Stimulated activated CD8-positive, alpha-beta memory T cell treated with anti-CD3 and anti-CD28 coated beads, Interleukin-15, amount 100 ng/mL, for 4 hours (primary cell): ENCODE data around the gene ODF4.

ENCODE experiments used
- DNase-seq, 2 donors: peaks; one replicate each; pipeline ENCODE4 v3.0.0-alpha.2; 2020; ENCODE audit warnings: low read depth in 2 of 2

Gene ODF4

DNA sequence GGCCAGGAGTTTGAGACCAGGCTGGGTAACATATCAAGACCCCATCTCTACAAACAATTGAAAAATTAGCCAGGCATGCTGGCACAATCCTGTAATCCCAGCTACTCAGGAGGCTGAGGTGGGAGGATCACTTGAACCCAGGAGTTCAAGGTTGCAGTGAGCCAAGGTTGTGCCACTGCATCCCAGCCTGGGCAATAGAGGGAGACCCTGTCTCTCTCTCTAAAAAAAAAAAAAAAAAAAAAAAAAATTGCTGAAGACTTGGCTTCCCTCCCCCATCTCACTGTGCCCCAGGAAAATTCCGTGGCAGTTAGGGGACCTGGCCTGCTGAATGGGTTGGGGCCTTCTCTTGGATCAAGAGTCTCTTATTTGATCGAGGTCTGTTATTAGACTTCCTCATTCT is at the start of gene ODF4:
Gene ODF4, plus strand, starts transcription at position 301 of the 400 bp plus-strand sequence. CDS start 212 bp downstream, outside the sequence.
- DNase-seq = no peak

GRCh38 chr17:8290043-8290442 is 49.6 kb upstream of the ODF4 start:
- no peak for DNase-seq

DNA sequence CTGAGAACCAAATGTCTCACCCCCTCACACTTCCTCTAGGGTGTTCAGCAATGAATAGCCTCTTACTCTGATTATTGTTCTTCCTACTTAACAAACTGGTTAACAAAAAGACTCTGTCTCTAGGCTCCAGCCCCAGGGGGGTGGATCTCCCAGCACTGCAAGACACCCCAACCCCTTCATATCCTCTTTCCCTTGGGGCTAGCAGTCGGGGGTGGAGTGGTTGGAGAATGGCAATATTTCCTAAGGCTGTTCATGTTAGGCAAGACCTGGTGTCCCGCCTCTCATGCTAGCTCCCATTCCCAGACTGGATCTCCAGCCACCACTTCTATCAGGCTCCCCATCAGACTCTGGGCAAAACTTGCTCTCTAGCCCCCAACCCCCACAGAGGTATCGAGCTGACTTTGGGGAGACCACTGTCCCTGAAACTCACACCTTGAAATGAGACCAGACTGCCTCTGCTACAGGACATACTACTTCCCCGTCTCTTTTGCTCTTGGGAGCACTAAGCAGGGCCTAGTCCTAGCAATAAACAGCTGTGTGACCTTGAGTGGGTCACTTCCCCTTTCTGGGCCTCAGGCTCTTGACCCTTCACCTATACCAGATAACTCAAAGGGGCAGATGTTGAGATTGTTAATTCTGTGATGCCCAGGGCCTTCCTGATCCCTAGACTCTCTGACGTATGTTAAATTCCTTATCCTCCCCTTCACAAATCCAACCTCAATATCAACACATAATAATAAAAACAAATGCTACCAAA is 46.8 kb upstream of the ODF4 start:
- no peak for DNase-seq

GRCh38 chr17:8294361-8294760 is 45.3 kb upstream of the ODF4 start:
- no peak for DNase-seq

- DNase-seq = no peak
Observed at GRCh38 chr17:8294814-8295316, 44.8 kb upstream of the ODF4 start.

GRCh38 chr17:8300226-8300625 is 39.4 kb upstream of the ODF4 start:
- no peak for DNase-seq

DNA sequence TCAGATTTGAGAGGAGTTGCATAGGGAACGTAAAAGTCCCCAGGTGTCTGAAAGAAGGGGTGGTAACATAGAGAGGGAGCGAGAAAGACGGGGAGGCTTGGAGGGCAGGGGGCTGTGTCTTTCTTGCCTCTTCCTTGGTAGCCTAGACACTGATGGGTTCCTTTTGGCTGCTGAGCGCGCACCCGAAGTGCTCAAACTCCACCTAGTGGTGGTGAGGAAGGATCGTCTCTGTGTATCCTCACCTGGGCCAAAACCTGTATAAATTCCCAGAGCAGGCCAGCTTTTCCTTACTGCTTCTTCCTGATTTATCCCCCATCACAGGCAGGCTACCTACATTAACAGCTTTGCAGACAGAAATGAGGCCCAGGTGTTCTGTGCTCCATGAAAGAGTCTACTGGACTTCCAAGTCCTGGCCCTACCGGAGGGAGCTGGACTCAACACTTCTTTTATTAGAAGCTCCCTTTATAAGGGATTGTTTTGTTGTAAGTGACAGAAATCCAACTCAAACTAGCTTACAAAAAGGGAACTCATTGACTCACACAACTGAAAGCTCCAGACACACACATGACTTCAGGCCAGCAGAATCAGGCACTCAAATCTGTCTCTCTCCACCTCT is 38.9 kb upstream of the ODF4 start:
- DNase-seq = peak; percentile 24 to 25

DNA sequence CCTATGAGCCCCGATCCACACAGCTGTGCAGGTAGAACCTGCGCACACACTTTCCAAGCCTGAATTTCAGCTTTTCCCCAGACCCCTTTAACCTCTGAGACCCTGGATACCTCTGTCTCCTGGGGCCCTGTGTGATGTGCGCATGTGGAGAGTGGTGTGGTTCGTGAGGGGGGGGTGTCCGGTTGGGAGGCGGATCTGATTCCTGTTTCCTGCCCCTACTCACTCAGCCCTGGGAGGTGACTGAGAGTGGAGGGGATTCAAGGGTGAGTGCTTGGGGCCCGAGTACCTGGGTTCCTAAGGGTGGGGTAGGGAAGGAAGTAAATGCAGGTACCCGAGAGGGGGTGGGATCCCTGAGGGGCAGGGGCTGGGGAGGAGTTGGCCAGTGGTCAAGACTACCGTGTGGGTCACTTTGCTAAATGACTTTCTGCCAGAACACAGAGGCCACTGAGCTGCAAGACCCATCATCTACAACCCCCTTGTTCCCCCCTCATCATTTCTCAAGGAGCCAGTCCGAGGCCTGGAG is 29.0 kb upstream of the ODF4 start:
- DNase-seq = no peak

GRCh38 chr17:8311131-8311790 is 28.4 kb upstream of the ODF4 start:
- no peak for DNase-seq

GRCh38 chr17:8312251-8312650 is 27.4 kb upstream of the ODF4 start:
- no peak for DNase-seq

- DNase-seq = no peak
Observed at GRCh38 chr17:8312726-8313600, 26.7 kb upstream of the ODF4 start.

- DNase-seq = no peak
Observed at GRCh38 chr17:8314797-8315763, 24.6 kb upstream of the ODF4 start.

DNA sequence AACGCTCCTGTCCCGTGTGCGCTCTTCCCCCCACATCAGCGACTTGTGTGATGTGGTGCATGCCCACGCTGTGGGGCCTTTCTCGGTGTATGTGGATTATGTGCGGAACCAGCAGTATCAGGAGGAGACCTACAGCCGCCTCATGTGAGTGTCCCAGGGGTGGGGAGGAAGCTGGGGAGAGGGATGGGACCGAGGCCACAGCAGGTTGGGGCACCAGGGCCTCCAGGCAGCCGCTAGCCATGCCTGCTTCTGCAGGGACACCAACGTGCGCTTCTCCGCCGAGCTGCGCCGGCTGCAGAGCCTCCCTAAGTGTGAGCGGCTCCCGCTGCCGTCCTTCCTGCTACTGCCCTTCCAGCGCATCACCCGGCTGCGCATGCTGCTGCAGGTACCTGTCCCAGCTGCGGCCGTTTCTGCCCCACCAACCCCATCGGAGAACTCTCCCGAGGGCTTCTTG is 23.8 kb upstream of the ODF4 start:
- DNase-seq = no peak

- DNase-seq = no peak
Observed at GRCh38 chr17:8318010-8318935, 21.4 kb upstream of the ODF4 start.

DNA sequence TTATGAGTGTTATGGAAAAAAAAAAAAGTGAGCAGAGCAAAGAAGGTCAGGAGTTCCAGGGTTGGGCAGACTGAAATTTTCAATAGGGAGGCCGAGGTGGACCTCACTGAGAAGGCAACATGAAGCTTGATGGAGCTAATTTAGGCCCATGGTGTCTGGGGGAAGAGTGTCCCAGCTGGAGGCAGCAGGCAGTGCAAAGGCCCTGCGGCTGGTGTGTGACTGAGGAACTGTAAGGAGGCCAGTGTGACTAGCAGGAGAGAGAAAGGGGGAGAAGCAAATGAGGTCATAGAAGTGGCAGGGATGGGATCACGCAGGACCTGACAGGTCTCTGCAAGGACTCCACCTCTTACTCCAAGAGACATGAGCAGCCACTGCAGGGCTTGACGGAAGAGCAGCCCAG is 19.4 kb upstream of the ODF4 start:
- DNase-seq = no peak

GRCh38 chr17:8320990-8321389 is 18.6 kb upstream of the ODF4 start:
- no peak for DNase-seq

DNA sequence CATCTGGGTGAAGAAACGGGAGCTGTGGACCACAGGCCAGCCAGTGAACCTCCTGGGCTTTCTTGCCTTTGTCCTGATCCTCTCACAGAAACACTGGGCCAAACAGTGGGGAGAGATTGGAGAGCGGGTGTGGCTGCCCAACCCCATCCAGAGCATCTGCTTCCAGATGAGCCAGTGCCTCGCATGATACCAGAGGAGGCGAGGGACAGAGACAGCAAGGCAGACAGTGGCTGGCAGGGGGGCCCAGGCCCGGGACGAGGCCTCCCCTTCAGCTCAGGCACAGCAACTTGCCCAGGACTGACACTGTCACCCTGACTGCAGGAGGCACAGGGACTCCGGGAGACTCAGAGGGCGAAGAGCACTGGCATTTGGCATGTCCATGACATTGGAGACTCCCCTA is 17.6 kb upstream of the ODF4 start:
- DNase-seq = no peak

- DNase-seq = no peak
Observed at GRCh38 chr17:8324132-8324531, 15.5 kb upstream of the ODF4 start.

- DNase-seq = no peak
Observed at GRCh38 chr17:8324923-8325322, 14.7 kb upstream of the ODF4 start.
